Kidney epithelial cell (primary cell): Measurements from ENCODE around the gene PALLD. TPM values are rescaled to one million over a fixed set of nuclear protein-coding genes. Genes with fewer than 3 reads are reported as not detected.

Experiments
- DNase-seq: peaks from one replicate; pipeline ENCODE4 v3.0.0-alpha.2; 2010; ENCODE audit warnings: low read depth
- H3K27me3 ChIP-seq: 2 replicates; pipeline ENCODE4 v1.6.0; 2011; ENCODE audit warnings: low read length; ENCODE audit not compliant: control insufficient read depth, insufficient read depth
- H3K36me3 ChIP-seq: 2 replicates; pipeline ENCODE4 v1.5.1; 2011; ENCODE audit warnings: low read length; ENCODE audit not compliant: control insufficient read depth, insufficient read depth
- H3K4me3 ChIP-seq: 2 replicates; pipeline ENCODE4 v1.5.1; 2011; ENCODE audit warnings: low read depth, mild to moderate bottlenecking, control low read depth, low read length
- total RNA-seq: library from RNA; depleted of rRNA; stranded (reverse); fragments of >200 nt; gene quantifications from 2 replicates; pipeline ENCODE4 v1.2.3, GENCODE V29; 2015
- TF ChIP-seq, protein P1 (sequence below): IDR thresholded peaks from 2 replicates; pipeline ENCODE4 v1.5.1; 2011; ENCODE audit warnings: mild to moderate bottlenecking, moderate library complexity, low read length, control low read depth, inconsistent platforms; ENCODE audit not compliant: insufficient read depth, poor library complexity, severe bottlenecking

The PALLD gene
- total RNA-seq, 1 donor from 2014 or later = 77.4 TPM

DNA sequence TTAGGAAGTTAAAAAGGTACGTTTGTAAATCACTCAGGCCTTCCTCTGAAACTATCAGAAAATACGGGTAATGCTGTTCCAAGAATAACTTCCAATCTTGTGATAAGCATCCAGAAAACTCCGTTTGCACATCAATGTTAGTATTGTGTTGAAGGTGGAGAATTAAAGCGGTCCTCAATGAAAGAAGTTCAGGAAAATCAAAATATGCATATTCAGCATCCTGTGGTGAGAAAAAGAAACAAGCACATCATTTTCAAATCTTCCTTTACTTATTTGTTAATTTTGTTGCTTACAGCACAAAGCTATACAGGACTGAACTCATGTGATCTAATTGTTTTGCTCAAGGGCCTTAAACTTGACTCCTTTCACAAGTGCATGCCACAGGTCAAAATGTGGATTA, 35.0 kb upstream of the PALLD start:
- TF ChIP-seq, protein P1, sequence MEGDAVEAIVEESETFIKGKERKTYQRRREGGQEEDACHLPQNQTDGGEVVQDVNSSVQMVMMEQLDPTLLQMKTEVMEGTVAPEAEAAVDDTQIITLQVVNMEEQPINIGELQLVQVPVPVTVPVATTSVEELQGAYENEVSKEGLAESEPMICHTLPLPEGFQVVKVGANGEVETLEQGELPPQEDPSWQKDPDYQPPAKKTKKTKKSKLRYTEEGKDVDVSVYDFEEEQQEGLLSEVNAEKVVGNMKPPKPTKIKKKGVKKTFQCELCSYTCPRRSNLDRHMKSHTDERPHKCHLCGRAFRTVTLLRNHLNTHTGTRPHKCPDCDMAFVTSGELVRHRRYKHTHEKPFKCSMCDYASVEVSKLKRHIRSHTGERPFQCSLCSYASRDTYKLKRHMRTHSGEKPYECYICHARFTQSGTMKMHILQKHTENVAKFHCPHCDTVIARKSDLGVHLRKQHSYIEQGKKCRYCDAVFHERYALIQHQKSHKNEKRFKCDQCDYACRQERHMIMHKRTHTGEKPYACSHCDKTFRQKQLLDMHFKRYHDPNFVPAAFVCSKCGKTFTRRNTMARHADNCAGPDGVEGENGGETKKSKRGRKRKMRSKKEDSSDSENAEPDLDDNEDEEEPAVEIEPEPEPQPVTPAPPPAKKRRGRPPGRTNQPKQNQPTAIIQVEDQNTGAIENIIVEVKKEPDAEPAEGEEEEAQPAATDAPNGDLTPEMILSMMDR = no peak
- Histone ChIP-seq H3K27me3 (no peaks in the 10 kb centered on the region), H3K4me3 (no peak overlapping the region), H3K36me3 (no peaks in the 10 kb centered on the region)
- DNase-seq = no peak

DNA sequence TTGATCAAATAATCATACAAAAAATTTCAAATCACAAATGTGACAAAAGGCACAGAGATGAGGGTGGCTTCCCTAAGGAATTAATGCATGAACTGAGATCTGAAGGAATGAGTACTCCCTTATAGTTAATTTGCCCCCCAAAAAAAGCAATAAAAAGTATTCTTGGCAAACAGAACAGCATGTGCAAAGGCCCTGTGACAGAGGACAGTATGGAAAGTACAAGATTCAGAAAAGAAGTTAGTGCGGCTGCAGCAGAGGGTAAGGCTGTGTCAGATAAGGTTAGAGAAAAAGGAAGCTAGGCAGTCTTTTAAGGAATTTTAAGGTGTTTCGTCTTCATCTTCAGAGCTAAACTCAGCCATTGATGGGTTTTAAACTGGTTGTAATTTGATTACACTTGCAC, 23.9 kb upstream of the PALLD start:
- TF ChIP-seq, protein P1 = no peak
- DNase-seq = no peak
- no peaks in the 10 kb centered on the region for H3K36me3 ChIP-seq
- H3K27me3 ChIP-seq = no peaks in the 10 kb centered on the region
- no peak overlapping the region for H3K4me3 ChIP-seq

DNA sequence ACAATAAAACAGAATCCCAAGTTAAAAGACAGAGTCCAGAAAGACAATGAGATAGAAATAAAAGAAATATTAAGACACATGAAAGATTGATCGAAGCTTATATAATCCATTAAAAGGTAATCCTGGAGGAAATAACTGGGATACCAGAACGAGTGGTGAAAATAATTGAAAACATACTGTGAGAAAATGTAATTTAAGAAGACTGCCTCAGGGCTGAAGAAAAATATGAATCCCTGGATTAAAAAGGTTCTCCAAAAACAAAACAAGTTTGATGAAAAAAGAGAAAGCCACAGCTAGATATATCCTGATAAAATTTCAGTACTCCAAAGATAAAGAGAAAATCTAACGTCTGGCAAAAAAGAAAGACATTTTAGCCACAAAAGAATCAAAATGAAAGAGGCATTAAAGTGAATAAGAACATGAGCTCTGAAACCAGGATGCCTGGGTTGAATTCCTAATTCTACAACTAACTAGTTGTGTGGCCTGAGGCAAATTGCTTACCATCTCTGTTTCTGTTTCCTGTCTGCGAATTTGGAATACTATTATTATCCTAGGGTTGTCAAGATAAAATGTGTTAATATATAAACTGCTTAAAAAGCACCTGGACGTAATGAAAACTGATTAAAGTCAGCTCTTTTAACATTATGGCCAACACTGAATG, 22.1 kb upstream of the PALLD start:
- no peak for DNase-seq
- TF ChIP-seq, protein P1 = no peak
- H3K36me3 ChIP-seq = no peaks in the 10 kb centered on the region

DNA sequence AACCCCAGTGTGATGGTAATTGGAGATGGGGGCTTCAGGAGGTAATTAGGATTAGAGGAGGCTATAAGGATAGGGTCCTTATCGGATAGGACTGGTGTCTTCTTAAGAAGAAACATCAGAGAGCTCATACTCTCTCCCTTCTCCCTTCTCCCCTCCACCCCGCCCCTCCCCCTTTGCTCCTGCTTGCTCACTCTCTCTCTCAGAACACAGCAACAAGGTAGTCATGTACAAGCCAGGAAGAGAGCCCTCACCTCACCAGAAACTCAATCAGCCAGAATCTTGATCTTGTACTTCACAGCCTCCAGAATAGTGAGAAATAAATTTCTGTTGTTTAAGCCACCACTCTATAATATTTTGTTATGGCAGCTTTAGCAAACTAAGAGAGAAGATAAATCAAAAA, 21.1 kb upstream of the PALLD start:
- no peaks in the 10 kb centered on the region for H3K36me3 ChIP-seq
- H3K4me3 ChIP-seq = no peak overlapping the region
- no peak for DNase-seq
- H3K27me3 ChIP-seq = no peaks in the 10 kb centered on the region
- TF ChIP-seq, protein P1 = no peak

More for the DNA sequence above, 22.1 kb upstream of the PALLD start:
- Histone ChIP-seq H3K27me3 (no peaks in the 10 kb centered on the region), H3K4me3 (no peak overlapping the region)

DNA sequence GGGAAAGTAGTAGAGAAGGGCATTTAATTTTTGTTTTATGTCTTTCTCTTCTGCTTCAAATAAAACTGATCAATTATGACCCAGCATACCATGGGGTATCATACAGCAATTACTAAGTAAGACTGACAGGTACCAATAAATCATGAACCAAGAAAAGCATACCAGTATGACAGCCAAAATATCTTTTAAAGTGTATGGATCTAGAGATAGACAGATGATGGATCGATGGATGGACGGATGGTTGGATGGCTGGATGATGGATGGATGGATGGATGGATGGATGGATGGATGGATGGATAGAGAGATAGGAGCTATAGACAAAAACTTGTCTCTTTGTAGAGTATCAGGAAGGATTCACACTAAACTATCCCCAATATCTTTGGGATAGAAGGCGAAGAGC, 18.0 kb upstream of the PALLD start:
- DNase-seq = no peak
- H3K36me3 ChIP-seq = no peaks in the 10 kb centered on the region
- H3K4me3 ChIP-seq = no peak overlapping the region
- TF ChIP-seq, protein P1 = no peak
- H3K27me3 ChIP-seq = no peaks in the 10 kb centered on the region
